ENCODE measurements around the gene MED26.

Gene MED26

GRCh38 chr19:16649734-16650133 is 21.7 kb upstream of the MED26 start:
- no peak for DNase-seq (ENCODE audit: low read depth, low spot score)

- no peak for DNase-seq (ENCODE audit: low read depth, low spot score)
Measured at GRCh38 chr19:16645140-16645539, 17.1 kb upstream of the MED26 start.

GRCh38 chr19:16641695-16642094 is 13.7 kb upstream of the MED26 start:
- DNase-seq (ENCODE audit: low read depth, low spot score) = no peak

DNA sequence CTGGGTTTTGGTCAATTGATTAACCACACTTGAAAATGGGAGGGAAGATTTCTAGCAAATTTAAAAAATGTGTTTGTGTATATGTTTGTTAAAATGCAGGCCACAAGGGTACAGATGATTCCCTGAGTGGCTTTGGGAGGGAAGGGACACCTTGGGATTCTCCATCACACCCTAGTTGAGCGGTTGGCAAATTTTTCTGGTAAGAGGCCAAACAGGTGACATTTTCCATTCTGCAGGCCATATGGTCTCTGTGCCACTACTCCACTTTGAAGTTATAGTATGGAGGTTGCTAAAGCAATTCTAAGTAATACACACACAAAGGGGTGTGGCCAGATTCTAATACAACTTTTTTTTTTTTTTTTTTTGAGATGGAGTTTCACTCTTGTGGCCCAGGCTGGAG is 12.9 kb upstream of the MED26 start:
- DNase-seq (ENCODE audit: low read depth, low spot score) = no peak

DNA sequence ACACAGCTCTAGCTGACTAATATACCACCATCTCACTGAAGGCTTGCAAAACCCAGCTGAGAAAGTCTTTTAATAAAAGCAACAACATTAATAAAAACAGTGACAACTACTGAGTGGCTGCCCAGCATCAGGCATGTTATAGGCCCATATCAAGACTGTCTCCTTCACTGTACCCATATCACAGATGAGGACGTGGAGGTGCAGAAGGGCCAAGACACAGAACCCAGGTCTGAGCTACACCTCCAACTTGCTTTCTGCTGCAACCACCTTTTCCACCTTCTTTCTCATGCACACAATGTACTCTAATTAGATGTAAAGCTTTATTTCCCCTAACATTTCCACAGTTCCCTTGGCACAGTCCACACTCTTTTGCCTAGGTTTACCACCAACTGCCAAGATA is 10.7 kb upstream of the MED26 start:
- DNase-seq (ENCODE audit: low read depth, low spot score) = no peak

DNA sequence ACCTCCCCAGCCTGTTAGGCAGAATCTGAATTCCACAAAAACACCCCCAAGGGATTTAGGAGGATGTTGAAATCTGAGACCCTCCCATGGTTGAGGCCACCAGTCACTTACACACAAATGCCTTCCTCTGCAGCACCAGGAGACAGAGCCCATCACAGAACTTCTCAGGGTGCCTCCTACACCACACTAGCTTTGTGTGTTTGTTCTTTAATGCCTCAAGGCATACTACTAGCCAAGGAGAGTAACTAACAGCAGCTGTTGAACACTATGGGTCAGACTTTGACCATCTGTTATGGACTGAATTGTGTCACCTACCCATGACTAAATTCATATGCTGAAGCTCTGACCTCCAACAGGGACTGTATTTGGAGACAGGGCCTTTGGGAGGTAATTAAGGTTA is 9.5 kb upstream of the MED26 start:
- DNase-seq (ENCODE audit: low read depth, low spot score) = no peak

- DNase-seq (ENCODE audit: low read depth, low spot score) = no peak
Measured at GRCh38 chr19:16631465-16631864, 3.5 kb upstream of the MED26 start.

GRCh38 chr19:16628984-16629691 is 1.1 kb upstream of the MED26 start:
- no peak for DNase-seq (ENCODE audit: low read depth, low spot score)

- no peak for DNase-seq (ENCODE audit: low read depth, low spot score)
Measured at GRCh38 chr19:16627928-16628182, 149 bp downstream of the MED26 start.

DNA sequence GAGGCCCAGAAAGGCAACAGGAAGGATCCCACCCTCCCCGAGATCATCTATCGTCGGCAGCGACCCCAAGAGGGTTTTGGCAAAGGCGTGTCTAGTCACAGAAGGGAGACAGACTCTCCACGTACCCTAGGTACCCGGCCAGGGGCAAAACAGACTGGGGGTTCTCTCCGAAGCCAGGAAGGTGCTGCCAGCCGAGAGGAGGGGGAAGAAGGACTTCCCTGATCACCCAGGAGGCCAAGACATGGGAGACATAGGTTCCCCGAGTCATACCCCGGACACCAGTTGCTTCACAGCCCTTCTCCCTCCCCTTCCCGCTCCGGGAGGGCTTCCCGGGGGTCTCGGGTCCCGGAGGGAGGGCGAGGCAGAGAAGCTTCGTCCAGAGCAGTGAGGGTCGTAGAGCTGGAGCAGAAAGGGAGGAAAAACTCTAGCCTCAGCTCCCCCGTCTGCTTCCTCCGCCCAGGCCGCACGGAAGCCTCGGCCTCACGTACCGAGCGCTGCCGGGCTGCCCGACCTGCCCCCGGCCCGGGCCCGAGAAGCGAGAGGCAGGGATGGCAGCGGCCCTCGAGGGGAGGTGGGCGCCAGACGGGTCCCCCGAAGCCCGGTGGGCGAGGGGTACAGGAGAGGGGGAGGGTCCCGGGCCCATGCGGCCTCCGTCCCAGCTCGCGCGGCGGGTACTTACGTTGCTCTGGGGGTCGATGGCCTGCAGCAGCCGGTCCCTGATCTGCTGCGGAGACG is 644 bp downstream of the MED26 start:
- DNase-seq (ENCODE audit: low read depth, low spot score) = no peak

- no peak for DNase-seq (ENCODE audit: low read depth, low spot score)
Measured at GRCh38 chr19:16626796-16627192, 1.2 kb downstream of the MED26 start.

GRCh38 chr19:16625163-16625958 is 2.6 kb downstream of the MED26 start:
- DNase-seq (ENCODE audit: low read depth, low spot score) = no peak

DNA sequence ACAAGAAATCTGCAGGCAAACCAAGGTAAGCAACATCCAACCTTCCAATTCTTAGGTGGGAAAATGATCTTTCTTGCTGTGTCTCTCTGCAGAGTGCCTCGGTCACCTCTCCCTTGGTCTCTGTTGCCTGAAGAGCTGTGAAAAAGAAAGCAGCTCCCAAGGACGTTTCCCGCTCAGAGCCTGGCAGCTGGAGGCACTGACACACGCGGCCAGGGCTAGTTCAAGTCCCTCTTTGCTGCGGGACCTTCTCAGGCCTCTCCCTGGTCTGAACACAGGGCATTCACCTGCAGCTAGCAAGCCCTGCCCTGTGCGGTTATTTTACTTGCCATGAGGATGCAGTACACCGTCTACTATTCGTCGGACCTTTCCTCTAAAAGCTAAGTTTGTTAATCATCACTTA is 3.8 kb downstream of the MED26 start:
- DNase-seq (ENCODE audit: low read depth, low spot score) = no peak

DNA sequence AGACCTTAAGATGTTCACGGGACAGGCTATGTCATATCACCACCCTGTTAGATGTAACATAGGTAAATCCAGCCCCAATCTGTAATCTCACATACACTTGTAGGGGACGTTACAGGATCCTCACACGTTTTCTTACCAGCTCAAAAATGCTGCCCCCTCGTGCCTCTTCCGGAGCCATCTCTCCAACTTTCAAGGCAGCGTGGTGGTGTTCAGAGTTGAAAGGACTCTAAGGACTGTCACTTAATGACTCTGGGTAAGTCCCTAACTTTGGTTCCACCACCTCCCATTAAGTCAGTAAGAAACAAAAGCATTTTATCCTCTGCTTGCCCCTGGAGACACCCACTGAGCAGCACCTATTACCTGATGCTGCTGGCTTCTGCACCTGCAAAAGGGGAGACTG is 4.4 kb downstream of the MED26 start:
- no peak for DNase-seq (ENCODE audit: low read depth, low spot score)

DNA sequence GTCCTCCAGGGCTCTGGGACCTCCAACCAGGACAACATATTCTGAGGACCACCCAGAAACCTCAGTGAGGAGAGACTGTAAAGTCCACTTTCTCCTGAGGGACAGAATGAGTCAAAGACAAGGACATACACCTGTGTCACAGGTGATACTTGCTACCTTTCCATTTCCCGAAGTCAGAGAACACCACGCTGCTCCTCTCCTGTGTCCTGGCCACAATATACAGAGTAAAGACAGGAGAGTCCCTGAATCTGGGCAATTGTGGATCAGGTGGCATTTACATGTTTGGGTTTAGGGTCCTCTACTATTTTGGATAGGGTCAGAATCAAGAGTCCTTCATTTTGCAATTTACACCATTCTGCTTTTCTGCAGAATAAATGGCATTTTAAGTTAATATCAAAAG is 4.9 kb downstream of the MED26 start:
- no peak for DNase-seq (ENCODE audit: low read depth, low spot score)

DNA sequence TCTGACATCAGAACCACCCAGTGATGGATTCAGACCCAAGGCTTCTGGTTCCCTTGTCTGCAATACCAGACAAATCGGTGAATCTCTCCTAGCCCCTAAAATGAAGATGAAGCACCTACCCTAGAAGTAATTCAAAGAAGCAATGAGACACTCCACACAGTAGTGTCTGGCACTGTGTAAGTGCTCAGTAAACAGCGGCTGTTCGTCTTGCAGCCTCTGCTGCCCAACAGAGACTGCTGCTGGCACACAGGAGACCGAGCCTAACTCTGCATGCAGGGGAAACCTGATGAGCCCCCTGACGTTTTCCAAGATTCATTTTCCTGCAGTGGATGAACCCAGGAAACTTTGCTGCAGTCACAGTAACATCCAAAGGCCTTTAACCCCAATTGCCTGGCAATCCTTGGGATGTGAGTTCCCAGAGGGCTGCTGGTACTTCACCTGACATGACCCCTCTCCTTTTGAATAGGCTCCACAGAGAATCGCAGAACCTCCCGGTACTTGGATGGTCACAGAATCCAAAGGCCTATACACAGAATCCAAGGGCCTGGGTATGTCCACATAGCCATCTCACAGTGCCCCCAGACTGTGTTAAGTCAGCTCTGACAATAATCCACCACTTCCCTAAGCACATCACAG is 6.7 kb downstream of the MED26 start:
- no peak for DNase-seq (ENCODE audit: low read depth, low spot score)

DNA sequence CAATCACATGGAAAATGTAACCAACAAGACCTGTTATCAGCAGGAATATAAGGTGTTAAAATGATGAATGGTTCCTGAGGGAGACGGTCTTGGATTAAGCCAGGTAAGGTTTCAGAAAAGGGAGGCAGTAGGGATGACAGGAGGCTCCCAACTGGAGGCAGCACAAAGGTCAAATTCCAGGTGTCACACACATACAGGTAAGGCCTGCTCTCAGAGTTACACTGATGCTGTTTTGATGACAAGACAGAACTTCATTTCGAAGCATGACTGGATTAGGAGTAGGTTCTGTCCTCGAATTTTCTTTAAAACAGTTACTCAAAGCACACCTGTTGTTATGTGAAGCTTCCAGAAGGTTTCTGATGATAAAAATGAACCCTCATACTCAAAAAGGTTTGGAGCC is 7.4 kb downstream of the MED26 start:
- DNase-seq (ENCODE audit: low read depth, low spot score) = no peak

GRCh38 chr19:16620018-16620417 is 8.0 kb downstream of the MED26 start:
- no peak for DNase-seq (ENCODE audit: low read depth, low spot score)

- DNase-seq (ENCODE audit: low read depth, low spot score) = no peak
Measured at GRCh38 chr19:16619457-16619856, 8.5 kb downstream of the MED26 start.

DNA sequence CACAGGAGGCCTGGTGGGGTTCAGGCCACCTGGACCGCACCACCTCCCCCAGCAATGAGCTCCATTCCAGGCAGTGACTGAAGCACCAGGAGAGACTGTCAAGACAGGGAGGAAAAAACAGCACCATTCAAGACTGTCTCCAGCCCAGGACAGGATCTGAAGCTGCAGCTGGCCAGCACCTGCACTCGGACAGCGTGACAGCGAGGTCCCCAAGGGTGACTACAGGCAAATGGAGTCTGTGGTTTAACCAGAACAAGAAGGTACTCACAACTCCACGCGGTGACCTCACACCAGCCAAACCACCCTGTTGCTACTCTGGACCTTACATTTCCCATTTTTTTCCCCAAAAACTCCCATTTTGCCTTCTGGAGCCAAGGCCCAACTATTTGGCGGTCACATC is 9.8 kb downstream of the MED26 start:
- no peak for DNase-seq (ENCODE audit: low read depth, low spot score)

- DNase-seq (ENCODE audit: low read depth, low spot score) = no peak
Measured at GRCh38 chr19:16615808-16616207, 12.2 kb downstream of the MED26 start.

GRCh38 chr19:16614941-16615340 is 13.1 kb downstream of the MED26 start:
- DNase-seq (ENCODE audit: low read depth, low spot score) = no peak

GRCh38 chr19:16613841-16614240 is 14.2 kb downstream of the MED26 start:
- no peak for DNase-seq (ENCODE audit: low read depth, low spot score)

All from smooth muscle cell of the brain vasculature (primary cell).